ENCODE measurements around the gene MAGI2. TPM values are rescaled to one million over a fixed set of nuclear protein-coding genes. Genes with fewer than 3 reads are reported as not detected.

Gene MAGI2
- total and polyA plus RNA-seq, 2 donors (not counting 3 experiments of a cell fraction or from before 2014, with no cell fraction given) = 0.28 to 6.0 TPM

- Histone ChIP-seq H3K79me2 (ENCODE audit: control insufficient read depth, insufficient read depth, low read length) (no peaks in the 10 kb centered on the region), H3K9me3 (replicated peaks; ENCODE audit: control insufficient read depth, insufficient read depth, low read length) (no peaks in the 10 kb centered on the region), H3K9me1 (replicated peaks; ENCODE audit: control insufficient read depth, extremely low read depth, insufficient read depth, low read length) (no peaks in the 10 kb centered on the region), H3K9ac (replicated peaks; ENCODE audit: extremely low read depth, insufficient read depth, low read length) (no peak overlapping the region), H3K27ac (ENCODE audit: insufficient read depth, low read depth, low read length) (no peak overlapping the region), H3K36me3 (ENCODE audit: control insufficient read depth in 2 of 2, extremely low read depth in 1 of 2, insufficient read depth in 2 of 2, low read length in 2 of 2) (no peaks in the 10 kb centered on the region), H3K27me3 (ENCODE audit: control insufficient read depth in 2 of 2, insufficient read depth in 2 of 2, low read length in 2 of 2) (no peaks in the 10 kb centered on the region), H3K4me3 (replicated peaks in 1 of 3; ENCODE audit: insufficient read depth in 1 of 3, low read depth in 1 of 3, low read length in 3 of 3) (no peak overlapping the region), H3K4me2 (ENCODE audit: insufficient read depth, low read length) (no peak overlapping the region), H3K4me1 (ENCODE audit: control insufficient read depth, extremely low read depth, insufficient read depth, low read length) (no peaks in the 10 kb centered on the region), H2AFZ (ENCODE audit: low read depth, low read length) (no peak overlapping the region), H4K20me1 (replicated peaks; ENCODE audit: control insufficient read depth, extremely low read depth, insufficient read depth, low read length) (no peaks in the 10 kb centered on the region)
- FAIRE-seq = no peak
- TF ChIP-seq FOS (IDR thresholded peaks at IDR 0.05; ENCODE audit: borderline replicate concordance, insufficient read depth, low read length) = no peak
- TF ChIP-seq EZH2 (IDR thresholded peaks at IDR 0.05; ENCODE audit: borderline replicate concordance, low read depth, low read length, severe bottlenecking) = no peak
- no peak for TF ChIP-seq GATA2 (IDR thresholded peaks at IDR 0.05; ENCODE audit: insufficient read depth, insufficient read length, low read depth, low read length)
- TF ChIP-seq MYC (IDR thresholded peaks at IDR 0.05; ENCODE audit: low read depth, low read length) = no peak
- TF ChIP-seq MAX (IDR thresholded peaks at IDR 0.05; ENCODE audit: insufficient read depth, insufficient read length) = no peak
- no peak for TF ChIP-seq POLR2A (IDR thresholded peaks at IDR 0.05; ENCODE audit: low read depth, low read length)
- no peak for TF ChIP-seq CTCF (IDR thresholded peaks at IDR 0.05; ENCODE audit: extremely low read depth in 1 of 2, insufficient read depth in 1 of 2, low read depth in 1 of 2, low read length in 2 of 2)
- no peak for TF ChIP-seq JUN (IDR thresholded peaks at IDR 0.05; ENCODE audit: borderline replicate concordance, insufficient read depth, insufficient read length, low read depth)
- no peak for TF ChIP-seq POLR2AphosphoS5 (IDR thresholded peaks at IDR 0.05; ENCODE audit: insufficient read depth, low read depth, low read length)
- ChIA-PET POLR2A (no interaction called here), CTCF (no interaction called here)
- intact Hi-C loops (cut with micrococcal nuclease) = no loop called here
- no peak for DNase-seq (ENCODE audit: low read depth, low spot score)
- BruUV-seq (replicated peaks) = no TSS peak
- dilution Hi-C loops (cut with MboI; ENCODE audit: extremely low pct_ligation_motif_present, low sequenced_read_pairs) = no loop called here
These were observed 757.6 kb downstream of the MAGI2 start for GRCh38 chr7:78695826-78696225.
